PC-3 (cell line): ENCODE measurements around the gene MAD1L1.

Experiments
- EZH2 ChIP-seq: fragments of 300-600 bp; sonication (generic); IDR thresholded peaks from one replicate; pipeline ENCODE4 v1.6.1; 2017; ENCODE audit warnings: antibody characterized with exemption, mild to moderate bottlenecking, low read length; ENCODE audit not compliant: unreplicated experiment
- EZH2phosphoT487 ChIP-seq: fragments of 300-600 bp; sonication (generic); IDR thresholded peaks from 2 replicates; pipeline ENCODE4 v1.6.1; 2018; ENCODE audit warnings: mild to moderate bottlenecking, antibody characterized with exemption, low read length, borderline replicate concordance
- TF ChIP-seq, protein P1 (sequence below): fragments of 300-600 bp; sonication (generic); conservative IDR thresholded peaks from 2 replicates; pipeline ENCODE4 v1.5.1; 2017; ENCODE audit warnings: antibody characterized with exemption, low read depth, mild to moderate bottlenecking, low read length

DNA sequence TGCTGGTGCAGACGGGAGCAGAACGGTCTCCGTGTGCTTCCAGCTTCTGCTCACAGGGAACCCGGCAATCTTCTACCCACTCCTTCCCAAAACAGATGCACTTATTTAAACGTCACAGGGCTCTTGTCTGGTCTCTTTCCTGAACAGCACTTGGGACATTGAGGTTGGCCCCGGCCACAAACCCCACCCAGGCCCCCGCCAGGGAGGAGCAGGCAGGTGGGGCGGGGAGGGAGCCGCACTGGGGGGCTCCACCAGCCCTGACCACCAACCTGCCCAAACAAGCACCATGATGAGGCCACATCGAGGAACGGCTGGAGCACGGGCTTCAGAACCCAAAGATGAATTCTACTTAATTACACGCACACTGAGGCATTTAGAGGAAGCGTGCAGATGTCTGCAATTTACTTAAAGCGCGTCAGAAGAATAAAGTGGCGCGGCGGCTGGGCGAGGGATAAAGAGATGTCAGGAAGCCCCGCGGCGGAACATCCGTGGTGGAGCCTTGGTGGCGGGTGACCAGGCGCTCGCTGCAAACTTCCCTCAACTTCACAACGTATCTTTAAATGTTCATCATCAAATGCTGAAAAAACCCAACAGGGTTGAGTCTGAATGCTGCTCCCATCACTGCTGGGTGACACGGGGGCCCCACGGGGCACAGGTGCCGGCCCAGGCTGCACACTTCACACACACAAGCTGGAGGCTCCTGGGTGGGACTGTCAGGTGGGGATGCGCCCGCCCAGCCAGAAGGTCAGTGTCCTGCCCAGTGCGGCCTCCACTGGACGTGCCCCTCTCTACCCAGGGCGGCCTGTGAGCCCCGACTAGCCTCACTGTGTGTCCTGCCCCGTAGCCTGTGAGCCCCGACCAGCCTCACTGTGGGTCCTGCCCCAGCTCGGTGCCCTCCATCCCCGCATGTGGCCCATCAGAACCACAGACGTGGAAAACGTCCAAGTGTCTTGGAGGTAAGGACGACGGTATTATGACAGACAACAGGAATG, 279.2 kb downstream of the MAD1L1 start:
- TF ChIP-seq, protein P1, sequence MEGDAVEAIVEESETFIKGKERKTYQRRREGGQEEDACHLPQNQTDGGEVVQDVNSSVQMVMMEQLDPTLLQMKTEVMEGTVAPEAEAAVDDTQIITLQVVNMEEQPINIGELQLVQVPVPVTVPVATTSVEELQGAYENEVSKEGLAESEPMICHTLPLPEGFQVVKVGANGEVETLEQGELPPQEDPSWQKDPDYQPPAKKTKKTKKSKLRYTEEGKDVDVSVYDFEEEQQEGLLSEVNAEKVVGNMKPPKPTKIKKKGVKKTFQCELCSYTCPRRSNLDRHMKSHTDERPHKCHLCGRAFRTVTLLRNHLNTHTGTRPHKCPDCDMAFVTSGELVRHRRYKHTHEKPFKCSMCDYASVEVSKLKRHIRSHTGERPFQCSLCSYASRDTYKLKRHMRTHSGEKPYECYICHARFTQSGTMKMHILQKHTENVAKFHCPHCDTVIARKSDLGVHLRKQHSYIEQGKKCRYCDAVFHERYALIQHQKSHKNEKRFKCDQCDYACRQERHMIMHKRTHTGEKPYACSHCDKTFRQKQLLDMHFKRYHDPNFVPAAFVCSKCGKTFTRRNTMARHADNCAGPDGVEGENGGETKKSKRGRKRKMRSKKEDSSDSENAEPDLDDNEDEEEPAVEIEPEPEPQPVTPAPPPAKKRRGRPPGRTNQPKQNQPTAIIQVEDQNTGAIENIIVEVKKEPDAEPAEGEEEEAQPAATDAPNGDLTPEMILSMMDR, result no peak
- no peak for TF ChIP-seq EZH2
- TF ChIP-seq EZH2phosphoT487, result no peak
